GM12878 (cell line): ENCODE results near the gene NAA35. TPM values are rescaled to one million over a fixed set of nuclear protein-coding genes. Genes with fewer than 3 reads are reported as not detected.

ENCODE experiments used
- ATAC-seq: fragments of 200-7000 bp; cut with Tn5 transposase; 3 replicates; pipeline ENCODE4 v1.9.1; 2020; ENCODE audit warnings: mild to moderate bottlenecking, moderate library complexity
- BruUV-seq: library from RNA; stranded (reverse); fragments of 400-500 nt; replicated peaks from 2 replicates; lab custom pipeline; 2021; lab: Mats Ljungman, UMichigan
- CTCF ChIA-PET: fragments of 300-600 bp; sonication (Branson Sonifier 250); formaldehyde crosslinking; extraction: SDS; loops from one replicate; lab custom pipeline; 2021; ENCODE audit warnings: inconsistent platforms; lab: Yijun Ruan, JAX
- POLR2A ChIA-PET: fragments of 350-600 bp; formaldehyde crosslinking; extraction: SDS; loops from one replicate; lab custom pipeline; 2021; ENCODE audit warnings: inconsistent platforms; lab: Charles Lee
- RAD21 ChIA-PET: fragments of 300-600 bp; sonication (Branson Sonifier 250); formaldehyde crosslinking; loops from one replicate; lab custom pipeline; 2023; ENCODE audit warnings: antibody characterized with exemption; ENCODE audit not compliant: unreplicated experiment; lab: Charles Lee
- SMC1A ChIA-PET: fragments of 300-600 bp; sonication (Branson Sonifier 250); formaldehyde crosslinking; loops from one replicate; lab custom pipeline; 2023; ENCODE audit not compliant: unreplicated experiment, uncharacterized antibody; lab: Charles Lee
- DNase-seq: peaks from one replicate; pipeline ENCODE4 v3.0.0-alpha.2; 2011; ENCODE audit warnings: low read depth, low spot score
- FAIRE-seq: peaks from 3 replicates; lab custom pipeline; 2011; peaks lifted over from hg19 to GRCh38; lab: Jason Lieb, UNC
- H2AFZ ChIP-seq: 2 replicates; pipeline ENCODE4 v1.6.0; 2011; ENCODE audit warnings: low read depth, low read length, control low read depth; ENCODE audit not compliant: control insufficient read depth
- H3K27ac ChIP-seq: 2 replicates; pipeline ENCODE4 v1.5.1; 2011; ENCODE audit warnings: control low read depth; ENCODE audit not compliant: control insufficient read depth, insufficient read depth
- H3K27me3 ChIP-seq, 2 experiments: replicated peaks in 1 of 2; 2 replicates each; pipeline versions ENCODE4 v1.6.0 to v1.6.1; 2011; ENCODE audit warnings: low read length in 1 of 2; ENCODE audit not compliant: control insufficient read depth in 2 of 2, insufficient read depth in 2 of 2
- H3K36me3 ChIP-seq, 2 experiments: 2 replicates each; pipeline ENCODE4 v1.5.1; 2011; ENCODE audit warnings: low read length in 1 of 2; ENCODE audit not compliant: control insufficient read depth in 2 of 2, insufficient read depth in 2 of 2
- H3K4me1 ChIP-seq: 2 replicates; pipeline ENCODE4 v1.6.1; 2011; ENCODE audit warnings: mild to moderate bottlenecking, low read length, moderate library complexity, mixed read lengths; ENCODE audit not compliant: control insufficient read depth, insufficient read depth
- H3K4me2 ChIP-seq: 2 replicates; pipeline ENCODE4 v1.6.0; 2011; ENCODE audit warnings: control low read depth; ENCODE audit not compliant: control insufficient read depth, insufficient read depth
- H3K4me3 ChIP-seq: fragments of 200-600 bp; sonication (generic); 2 replicates; pipeline ENCODE4 v1.5.1; 2016
- H3K79me2 ChIP-seq: 2 replicates; pipeline ENCODE4 v1.6.0; 2011; ENCODE audit warnings: low read length; ENCODE audit not compliant: control insufficient read depth, insufficient read depth
- H3K9ac ChIP-seq: 2 replicates; pipeline ENCODE4 v1.8.0; 2011; ENCODE audit warnings: low read length, control low read depth, mixed read lengths; ENCODE audit not compliant: control insufficient read depth, insufficient read depth
- H3K9me3 ChIP-seq: replicated peaks from 3 replicates; pipeline ENCODE4 v1.5.1; 2011; ENCODE audit warnings: mild to moderate bottlenecking, low read length; ENCODE audit not compliant: control insufficient read depth, insufficient read depth
- H4K20me1 ChIP-seq: 2 replicates; pipeline ENCODE4 v1.6.0; 2011; ENCODE audit not compliant: control insufficient read depth, insufficient read depth
- BCLAF1 ChIP-seq: fragments of 450-650 bp; IDR thresholded peaks from 2 replicates; pipeline ENCODE4 v1.6.1; 2017; ENCODE audit warnings: antibody characterized with exemption, mild to moderate bottlenecking, moderate library complexity
- CEBPB ChIP-seq, 2 experiments: fragments of 150-350 bp in 1 of 2; IDR thresholded peaks; 2 replicates each; pipeline ENCODE4 v1.6.1; 2012 to 2014; ENCODE audit warnings: low read depth in 2 of 2, low read length in 2 of 2, borderline replicate concordance in 1 of 2, inconsistent platforms in 1 of 2
- CHD1 ChIP-seq: IDR thresholded peaks from 2 replicates; pipeline ENCODE4 v1.6.1; 2012; ENCODE audit warnings: low read depth, low read length, improper control_type of control experiment
- EZH2 ChIP-seq: IDR thresholded peaks from 2 replicates; pipeline ENCODE4 v1.6.1; 2012; ENCODE audit warnings: low read depth, mild to moderate bottlenecking, control low read depth, inconsistent platforms, low read length, borderline replicate concordance; ENCODE audit not compliant: control insufficient read depth
- FOXK2 ChIP-seq: fragments of 450-650 bp; IDR thresholded peaks from 2 replicates; pipeline ENCODE4 v1.6.1; 2017; ENCODE audit warnings: mild to moderate bottlenecking, moderate library complexity
- MEF2B ChIP-seq: fragments of 450-650 bp; IDR thresholded peaks from 2 replicates; pipeline ENCODE4 v1.6.1; 2018; ENCODE audit warnings: mild to moderate bottlenecking, moderate library complexity; ENCODE audit not compliant: partially characterized antibody, poor library complexity, severe bottlenecking
- MLLT1 ChIP-seq: fragments of 450-650 bp; IDR thresholded peaks from 2 replicates; pipeline ENCODE4 v1.6.1; 2016; ENCODE audit warnings: mild to moderate bottlenecking
- MXI1 ChIP-seq: fragments of 150-350 bp; IDR thresholded peaks from 2 replicates; pipeline ENCODE4 v1.6.1; 2011; ENCODE audit warnings: low read depth, mild to moderate bottlenecking, inconsistent platforms, low read length, improper control_type of control experiment
- RFX5 ChIP-seq: IDR thresholded peaks from 2 replicates; pipeline ENCODE4 v1.6.1; 2011; ENCODE audit warnings: low read depth, low read length, improper control_type of control experiment
- in situ Hi-C: fragments of 300-500 bp; cut with MboI; formaldehyde crosslinking; loops from 9 replicates; pipeline ENCODE4 v1.14.3; 2018; ENCODE audit warnings: mixed read lengths
- intact Hi-C: fragments of 100-400 bp; cut with micrococcal nuclease; formaldehyde crosslinking; loops from one replicate; pipeline ENCODE4 v1.14.2; 2022; ENCODE audit not compliant: unreplicated experiment
- polyA plus RNA-seq, 11 experiments: library from polyadenylated mRNA; depleted of rRNA in 4 of 11; unstranded in 6 of 11; stranded (reverse) in 5 of 11; fragments of >200 nt; fragmentation: Nextera tagmentation in 4 of 11; fragmentation: Illumina TruSeq in 1 of 11; extraction: Ambion mirVana in 4 of 11; extraction: Trizol in 1 of 11; gene quantifications; 1 replicate in 1 of 11; 2 replicates in 10 of 11; pipeline versions ENCODE4 v1.2.1 to v1.2.3, GENCODE V29; 2011 to 2016; ENCODE audit warnings: inconsistent platforms in 2 of 11, missing spikeins in 2 of 11, low read depth in 1 of 11
- total RNA-seq, 4 experiments: library from RNA; depleted of rRNA in 3 of 4; stranded (reverse); fragments of >200 nt in 3 of 4; fragmentation: Illumina TruSeq in 1 of 4; extraction: Trizol in 1 of 4; gene quantifications; 2 replicates each; pipeline versions ENCODE4 v1.2.1 to v1.2.3, GENCODE V29; 2013 to 2021
- TF ChIP-seq, protein P1 (sequence below), 3 experiments: IDR thresholded peaks in 2 of 3; conservative IDR thresholded peaks in 1 of 3; 2 replicates each; pipeline ENCODE4 v1.5.1; 2011; ENCODE audit warnings: low read depth in 3 of 3, low read length in 3 of 3, mild to moderate bottlenecking in 3 of 3, control low read depth in 2 of 3, moderate library complexity in 2 of 3, inconsistent platforms in 1 of 3, mixed read lengths in 1 of 3; ENCODE audit not compliant: control insufficient read depth in 2 of 3, insufficient read depth in 1 of 3; ENCODE audit errors: extremely low read depth in 1 of 3
- TF ChIP-seq, protein P2 (sequence below): fragments of 450-650 bp; formaldehyde crosslinking; IDR thresholded peaks from 2 replicates; pipeline ENCODE4 v1.4.0; 2022; ENCODE audit warnings: mild to moderate bottlenecking, moderate library complexity
- TF ChIP-seq, protein P3 (sequence below): IDR thresholded peaks from 2 replicates; pipeline ENCODE4 v1.6.1; 2011; ENCODE audit warnings: low read depth, low read length, improper control_type of control experiment, borderline replicate concordance

NAA35 gene
- total and polyA plus RNA-seq, 10 of the 15 experiments (the other 5 are each of a cell fraction or from before 2014, with no cell fraction given): 15.5 to 38.0 (median 26.9) TPM

- TF ChIP-seq MEF2B (no peak), CEBPB (IDR thresholded peaks at IDR 0.05; ENCODE audit: borderline replicate concordance in 1 of 2, low read depth in 2 of 2, low read length in 2 of 2) (no peak), EZH2 (no peak), FOXK2 (no peak)
These were observed 53.2 kb downstream of the NAA35 start (continued) for GRCh38 chr9:85994191-85994590.

DNA sequence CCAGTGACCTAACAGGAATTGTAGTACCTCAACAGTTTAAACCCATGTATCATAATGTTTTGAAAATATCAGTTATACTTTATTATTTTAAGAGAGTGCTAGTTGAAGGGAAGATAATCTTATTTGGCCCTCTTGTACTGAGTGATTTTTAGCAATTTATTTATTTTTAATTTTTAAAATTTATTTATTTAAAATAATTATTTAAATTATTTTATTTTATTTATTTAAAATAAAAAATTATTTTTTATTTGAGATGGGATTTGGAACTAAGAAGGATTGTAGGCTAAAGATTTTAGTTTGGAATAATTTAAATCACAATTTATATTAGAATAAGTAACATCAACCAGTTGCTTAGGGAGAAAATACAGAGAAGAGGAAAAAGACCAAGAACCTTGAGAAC, 54.2 kb downstream of the NAA35 start:
- ATAC-seq (no peak), FAIRE-seq (no peak), DNase-seq (no peak)
- no peaks in the 10 kb centered on the region for H3K4me1 ChIP-seq
- no peak overlapping the region for H3K9ac ChIP-seq
- ChIA-PET SMC1A (no interaction called here), POLR2A (no interaction called here), CTCF (no interaction called here), RAD21 (no interaction called here)
- intact Hi-C loops: no loop called here
- no peak overlapping the region for H3K27ac ChIP-seq
- no peaks in the 10 kb centered on the region for H4K20me1 ChIP-seq
- no peaks in the 10 kb centered on the region for H3K79me2 ChIP-seq
- H3K4me3 ChIP-seq: no peak overlapping the region
- no peaks in the 10 kb centered on the region for H3K27me3 ChIP-seq
- in situ Hi-C loops: no loop called here
- BruUV-seq: no TSS peak
- H3K4me2 ChIP-seq: no peak overlapping the region
- H2AFZ ChIP-seq: no peak overlapping the region
- no peaks in the 10 kb centered on the region for H3K9me3 ChIP-seq
- H3K36me3 ChIP-seq: peaks cover 3 to 21% of the 10 kb centered on the region in 2 experiments
- TF ChIP-seq, protein P1, sequence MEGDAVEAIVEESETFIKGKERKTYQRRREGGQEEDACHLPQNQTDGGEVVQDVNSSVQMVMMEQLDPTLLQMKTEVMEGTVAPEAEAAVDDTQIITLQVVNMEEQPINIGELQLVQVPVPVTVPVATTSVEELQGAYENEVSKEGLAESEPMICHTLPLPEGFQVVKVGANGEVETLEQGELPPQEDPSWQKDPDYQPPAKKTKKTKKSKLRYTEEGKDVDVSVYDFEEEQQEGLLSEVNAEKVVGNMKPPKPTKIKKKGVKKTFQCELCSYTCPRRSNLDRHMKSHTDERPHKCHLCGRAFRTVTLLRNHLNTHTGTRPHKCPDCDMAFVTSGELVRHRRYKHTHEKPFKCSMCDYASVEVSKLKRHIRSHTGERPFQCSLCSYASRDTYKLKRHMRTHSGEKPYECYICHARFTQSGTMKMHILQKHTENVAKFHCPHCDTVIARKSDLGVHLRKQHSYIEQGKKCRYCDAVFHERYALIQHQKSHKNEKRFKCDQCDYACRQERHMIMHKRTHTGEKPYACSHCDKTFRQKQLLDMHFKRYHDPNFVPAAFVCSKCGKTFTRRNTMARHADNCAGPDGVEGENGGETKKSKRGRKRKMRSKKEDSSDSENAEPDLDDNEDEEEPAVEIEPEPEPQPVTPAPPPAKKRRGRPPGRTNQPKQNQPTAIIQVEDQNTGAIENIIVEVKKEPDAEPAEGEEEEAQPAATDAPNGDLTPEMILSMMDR (IDR thresholded peaks at IDR 0.05 in 2 of 3, conservative IDR thresholded peaks at IDR 0.05 in 1 of 3; ENCODE audit: control insufficient read depth in 2 of 3, extremely low read depth in 1 of 3, insufficient read depth in 1 of 3, low read depth in 3 of 3, low read length in 3 of 3): no peak
- TF ChIP-seq CHD1 (no peak), MXI1 (no peak), MLLT1 (no peak), RFX5 (no peak), BCLAF1 (no peak)
- TF ChIP-seq, protein P2, sequence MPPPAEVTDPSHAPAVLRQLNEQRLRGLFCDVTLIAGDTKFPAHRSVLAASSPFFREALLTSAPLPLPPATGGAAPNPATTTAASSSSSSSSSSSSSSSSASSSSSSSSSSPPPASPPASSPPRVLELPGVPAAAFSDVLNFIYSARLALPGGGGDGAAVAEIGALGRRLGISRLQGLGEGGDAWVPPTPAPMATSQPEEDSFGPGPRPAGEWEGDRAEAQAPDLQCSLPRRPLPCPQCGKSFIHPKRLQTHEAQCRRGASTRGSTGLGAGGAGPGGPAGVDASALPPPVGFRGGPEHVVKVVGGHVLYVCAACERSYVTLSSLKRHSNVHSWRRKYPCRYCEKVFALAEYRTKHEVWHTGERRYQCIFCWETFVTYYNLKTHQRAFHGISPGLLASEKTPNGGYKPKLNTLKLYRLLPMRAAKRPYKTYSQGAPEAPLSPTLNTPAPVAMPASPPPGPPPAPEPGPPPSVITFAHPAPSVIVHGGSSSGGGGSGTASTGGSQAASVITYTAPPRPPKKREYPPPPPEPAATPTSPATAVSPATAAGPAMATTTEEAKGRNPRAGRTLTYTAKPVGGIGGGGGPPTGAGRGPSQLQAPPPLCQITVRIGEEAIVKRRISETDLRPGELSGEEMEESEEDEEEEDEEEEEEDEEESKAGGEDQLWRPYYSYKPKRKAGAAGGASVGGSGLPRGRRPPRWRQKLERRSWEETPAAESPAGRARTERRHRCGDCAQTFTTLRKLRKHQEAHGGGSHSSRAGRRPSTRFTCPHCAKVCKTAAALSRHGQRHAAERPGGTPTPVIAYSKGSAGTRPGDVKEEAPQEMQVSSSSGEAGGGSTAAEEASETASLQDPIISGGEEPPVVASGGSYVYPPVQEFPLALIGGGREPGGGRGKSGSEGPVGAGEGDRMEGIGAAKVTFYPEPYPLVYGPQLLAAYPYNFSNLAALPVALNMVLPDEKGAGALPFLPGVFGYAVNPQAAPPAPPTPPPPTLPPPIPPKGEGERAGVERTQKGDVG (CRISPR knock-in tag): no peak
- TF ChIP-seq, protein P3, sequence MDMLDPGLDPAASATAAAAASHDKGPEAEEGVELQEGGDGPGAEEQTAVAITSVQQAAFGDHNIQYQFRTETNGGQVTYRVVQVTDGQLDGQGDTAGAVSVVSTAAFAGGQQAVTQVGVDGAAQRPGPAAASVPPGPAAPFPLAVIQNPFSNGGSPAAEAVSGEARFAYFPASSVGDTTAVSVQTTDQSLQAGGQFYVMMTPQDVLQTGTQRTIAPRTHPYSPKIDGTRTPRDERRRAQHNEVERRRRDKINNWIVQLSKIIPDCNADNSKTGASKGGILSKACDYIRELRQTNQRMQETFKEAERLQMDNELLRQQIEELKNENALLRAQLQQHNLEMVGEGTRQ: no peak
